ENCODE data around the gene DRAP1. TPM values are rescaled to one million over a fixed set of nuclear protein-coding genes. Genes with fewer than 3 reads are reported as not detected.
"Not testable (repeated sequence)": the region's sequence is repeated elsewhere in the genome, so short reads cannot be mapped to it uniquely, and the experiment has no call there.

Gene DRAP1
- total RNA-seq, 6 donors from 2014 or later: 60.3 to 111 (median 80.0) TPM

DNA sequence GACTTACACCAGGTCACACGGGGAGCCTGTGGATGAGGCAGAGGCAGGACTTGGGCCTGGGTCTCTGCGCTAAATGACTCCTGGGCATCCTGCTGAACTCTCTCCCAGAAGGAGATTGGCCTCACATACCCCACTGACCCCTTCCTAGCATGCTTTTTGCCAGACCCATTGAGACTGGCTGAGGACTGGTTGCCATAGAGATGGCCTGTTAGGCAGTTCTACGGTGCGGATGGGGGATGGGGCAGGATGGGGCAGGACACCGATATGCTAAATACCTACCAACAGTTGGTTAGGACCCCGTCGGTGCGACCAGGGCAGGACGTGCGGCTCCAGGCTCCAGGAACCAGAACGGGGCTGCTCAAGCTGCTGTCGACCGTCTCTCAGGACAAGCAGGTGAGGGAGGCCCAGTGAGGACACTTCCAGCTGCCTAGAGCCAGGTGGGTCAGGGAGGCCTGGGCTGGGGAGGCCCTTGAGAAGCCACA lies 26.2 kb downstream of the DRAP1 start, which contains the start of gene TSGA10IP:
TSGA10IP (plus strand) TSS at position 51 of the 482 bp plus-strand sequence; CDS start at position 247, 196 bp downstream.
- H3K36me3 ChIP-seq: no peaks in the 10 kb centered on the region
- ATAC-seq (ENCODE audit: low FRiP score in 2 of 2): no peak
- no peak within 1 kb of the TSS for H3K27ac ChIP-seq
- no peaks in the 10 kb centered on the region for H3K27me3 ChIP-seq
- 81 to 100% methylated on average over 2 to 13 of the region's 13 CpGs for WGBS, 2 donors
- H3K4me1 ChIP-seq: no peaks in the 10 kb centered on the region
- TF ChIP-seq POLR2A (IDR thresholded peaks at IDR 0.05): no peak
- no peak for TF ChIP-seq EP300 (IDR thresholded peaks at IDR 0.05)
- no peak for TF ChIP-seq CTCF (IDR thresholded peaks at IDR 0.05)
- no peak for DNase-seq
- H3K4me3 ChIP-seq: no peak within 1 kb of the TSS
- H3K9me3 ChIP-seq: no peaks in the 10 kb centered on the region

GRCh38 chr11:65945941-65946558 lies 26.8 kb downstream of the DRAP1 start:
- no peaks in the 10 kb centered on the region for H3K9me3 ChIP-seq
- ATAC-seq (ENCODE audit: low FRiP score in 2 of 2): no peak
- no peaks in the 10 kb centered on the region for H3K4me1 ChIP-seq
- no peak for DNase-seq
- H3K27ac ChIP-seq: no peak overlapping the region
- H3K36me3 ChIP-seq: no peaks in the 10 kb centered on the region
- no peak for TF ChIP-seq POLR2AphosphoS5 (IDR thresholded peaks at IDR 0.05)
- no peak for TF ChIP-seq EP300 (IDR thresholded peaks at IDR 0.05)
- no peak for TF ChIP-seq CTCF (IDR thresholded peaks at IDR 0.05)
- TF ChIP-seq POLR2A (IDR thresholded peaks at IDR 0.05): no peak
- WGBS, 2 donors: 88 to 89% methylated on average over 7 to 11 of the region's 11 CpGs
- H3K4me3 ChIP-seq: no peak overlapping the region
- H3K27me3 ChIP-seq: no peaks in the 10 kb centered on the region

- Histone ChIP-seq H3K36me3 (no peaks in the 10 kb centered on the region), H3K27ac (no peak overlapping the region), H3K4me1 (no peaks in the 10 kb centered on the region), H3K4me3 (no peak overlapping the region), H3K9me3 (no peaks in the 10 kb centered on the region), H3K27me3 (no peaks in the 10 kb centered on the region)
- peak in 1 of 2 donors; percentile 15 for ATAC-seq (ENCODE audit: low FRiP score in 2 of 2)
- no peak for TF ChIP-seq EP300 (IDR thresholded peaks at IDR 0.05)
- no peak for TF ChIP-seq POLR2A (IDR thresholded peaks at IDR 0.05)
- TF ChIP-seq POLR2AphosphoS5 (IDR thresholded peaks at IDR 0.05): no peak
- 83 to 91% methylated on average over 3 to 4 of the region's 4 CpGs for WGBS, 2 donors
- no peak for DNase-seq
Observed at GRCh38 chr11:65946655-65947054, 27.4 kb downstream of the DRAP1 start.

GRCh38 chr11:65947133-65947532 lies 27.9 kb downstream of the DRAP1 start:
- ATAC-seq (ENCODE audit: low FRiP score in 2 of 2): no peak
- DNase-seq: no peak
- no peak overlapping the region for H3K27ac ChIP-seq
- WGBS, 2 donors: 49 to 78% methylated on average over 10 to 13 of the region's 13 CpGs
- TF ChIP-seq EP300 (IDR thresholded peaks at IDR 0.05): no peak
- TF ChIP-seq CTCF (IDR thresholded peaks at IDR 0.05): no peak
- no peak for TF ChIP-seq POLR2AphosphoS5 (IDR thresholded peaks at IDR 0.05)
- TF ChIP-seq POLR2A (IDR thresholded peaks at IDR 0.05): no peak
- H3K36me3 ChIP-seq: no peaks in the 10 kb centered on the region
- H3K27me3 ChIP-seq: no peaks in the 10 kb centered on the region
- no peak overlapping the region for H3K4me3 ChIP-seq
- H3K4me1 ChIP-seq: no peaks in the 10 kb centered on the region
- no peaks in the 10 kb centered on the region for H3K9me3 ChIP-seq

DNA sequence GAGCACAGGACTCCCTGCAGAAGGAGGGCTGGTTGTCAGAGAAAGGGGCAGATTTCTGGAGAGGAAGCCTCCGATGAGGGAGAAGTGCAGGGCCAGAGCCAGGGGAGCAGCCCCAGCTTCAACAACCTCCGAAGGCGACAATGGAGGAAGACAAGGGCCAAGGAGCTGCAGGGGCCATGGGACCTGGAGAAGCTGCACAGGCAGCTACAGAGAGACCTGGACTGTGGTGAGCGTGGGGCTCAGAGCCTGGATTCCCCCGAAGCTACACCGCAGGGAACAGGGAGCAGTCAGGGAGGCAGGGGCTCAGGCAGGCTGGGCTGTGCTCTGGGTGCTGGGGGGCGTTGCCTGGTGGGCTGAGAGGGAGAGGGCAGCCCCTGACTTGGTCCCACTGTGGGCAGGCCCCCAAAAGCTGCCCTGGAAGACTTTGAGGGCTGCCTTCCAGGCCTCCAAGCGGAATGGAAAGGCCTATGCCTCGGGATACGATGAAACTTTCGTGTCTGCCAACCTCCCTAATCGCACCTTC lies 28.4 kb downstream of the DRAP1 start:
- DNase-seq: no peak
- Histone ChIP-seq H3K4me1 (no peaks in the 10 kb centered on the region), H3K9me3 (no peaks in the 10 kb centered on the region), H3K27ac (no peak overlapping the region), H3K4me3 (no peak overlapping the region), H3K27me3 (no peaks in the 10 kb centered on the region), H3K36me3 (no peaks in the 10 kb centered on the region)
- TF ChIP-seq EP300 (IDR thresholded peaks at IDR 0.05): no peak
- TF ChIP-seq POLR2AphosphoS5 (IDR thresholded peaks at IDR 0.05): no peak
- 74 to 84% methylated on average over 6 to 12 of the region's 12 CpGs for WGBS, 2 donors
- peak in 1 of 2 donors; percentile 54 for ATAC-seq (ENCODE audit: low FRiP score in 2 of 2)

GRCh38 chr11:65950711-65951110 lies 31.5 kb downstream of the DRAP1 start:
- not testable (repeated sequence) for H3K4me1 ChIP-seq; H3K9me3 ChIP-seq; H3K4me3 ChIP-seq; DNase-seq; H3K27me3 ChIP-seq; ATAC-seq (ENCODE audit: low FRiP score in 2 of 2); H3K36me3 ChIP-seq; H3K27ac ChIP-seq
- 90 to 93% methylated on average over 5 of the region's 5 CpGs for WGBS, 2 donors

GRCh38 chr11:65951641-65952040 lies 32.4 kb downstream of the DRAP1 start:
- ATAC-seq (ENCODE audit: low FRiP score in 2 of 2); H3K27me3 ChIP-seq: not testable (repeated sequence)
- 40 to 42% methylated on average over 3 of the region's 3 CpGs for WGBS, 2 donors

More at GRCh38 chr11:65951641-65952040, 32.4 kb downstream of the DRAP1 start:
- H3K27ac ChIP-seq, H3K4me1 ChIP-seq, H3K9me3 ChIP-seq, H3K36me3 ChIP-seq, H3K4me3 ChIP-seq, DNase-seq: not testable (repeated sequence)
